HG03521 (cell line): ENCODE measurements around the gene SELENON.

Source experiments
- ATAC-seq: cut with Tn5 transposase; IDR thresholded peaks from one replicate; pipeline ENCODE4 v1.9.1; 2021; ENCODE audit warnings: mild to moderate bottlenecking, moderate library complexity; ENCODE audit not compliant: unreplicated experiment

Gene SELENON, protein sequence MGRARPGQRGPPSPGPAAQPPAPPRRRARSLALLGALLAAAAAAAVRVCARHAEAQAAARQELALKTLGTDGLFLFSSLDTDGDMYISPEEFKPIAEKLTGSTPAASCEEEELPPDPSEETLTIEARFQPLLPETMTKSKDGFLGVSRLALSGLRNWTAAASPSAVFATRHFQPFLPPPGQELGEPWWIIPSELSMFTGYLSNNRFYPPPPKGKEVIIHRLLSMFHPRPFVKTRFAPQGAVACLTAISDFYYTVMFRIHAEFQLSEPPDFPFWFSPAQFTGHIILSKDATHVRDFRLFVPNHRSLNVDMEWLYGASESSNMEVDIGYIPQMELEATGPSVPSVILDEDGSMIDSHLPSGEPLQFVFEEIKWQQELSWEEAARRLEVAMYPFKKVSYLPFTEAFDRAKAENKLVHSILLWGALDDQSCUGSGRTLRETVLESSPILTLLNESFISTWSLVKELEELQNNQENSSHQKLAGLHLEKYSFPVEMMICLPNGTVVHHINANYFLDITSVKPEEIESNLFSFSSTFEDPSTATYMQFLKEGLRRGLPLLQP

DNA sequence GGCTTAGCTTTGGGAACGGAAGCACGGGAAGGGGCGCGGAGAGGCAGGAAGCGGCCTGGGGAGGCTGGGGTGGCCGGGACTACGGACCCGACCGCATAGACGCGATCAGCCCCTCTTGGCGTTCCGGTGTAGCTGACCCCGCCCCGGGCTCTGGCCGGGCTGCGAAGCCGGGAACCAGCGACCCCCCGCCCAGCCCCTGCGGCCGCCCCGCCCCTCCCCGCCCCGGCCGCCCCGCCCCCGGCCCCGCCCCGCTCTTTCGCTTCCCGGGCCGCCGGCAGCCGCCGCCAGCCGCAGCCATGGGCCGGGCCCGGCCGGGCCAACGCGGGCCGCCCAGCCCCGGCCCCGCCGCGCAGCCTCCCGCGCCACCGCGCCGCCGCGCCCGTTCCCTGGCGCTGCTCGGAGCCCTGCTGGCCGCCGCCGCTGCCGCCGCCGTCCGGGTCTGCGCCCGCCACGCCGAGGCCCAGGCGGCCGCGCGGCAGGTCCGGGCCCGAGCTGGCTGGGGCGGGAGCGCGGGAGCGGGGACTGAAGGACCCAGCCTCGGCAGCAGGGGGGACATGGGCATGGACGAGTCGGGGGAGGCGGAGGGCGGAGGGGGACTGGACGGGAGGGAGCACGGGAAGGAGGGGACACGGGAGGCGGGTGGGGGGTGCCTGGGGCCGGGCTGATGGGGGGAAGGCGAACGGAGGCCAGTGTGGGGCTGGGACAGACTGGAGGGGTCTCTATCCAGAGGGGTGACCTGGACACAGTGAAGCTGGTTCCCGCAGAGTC, at the start of gene SELENON:
Gene SELENON (plus strand): TSS at position 259 of the 768 bp plus-strand sequence. CDS start 38 bp downstream, at position 297.
- ATAC-seq: no peak

DNA sequence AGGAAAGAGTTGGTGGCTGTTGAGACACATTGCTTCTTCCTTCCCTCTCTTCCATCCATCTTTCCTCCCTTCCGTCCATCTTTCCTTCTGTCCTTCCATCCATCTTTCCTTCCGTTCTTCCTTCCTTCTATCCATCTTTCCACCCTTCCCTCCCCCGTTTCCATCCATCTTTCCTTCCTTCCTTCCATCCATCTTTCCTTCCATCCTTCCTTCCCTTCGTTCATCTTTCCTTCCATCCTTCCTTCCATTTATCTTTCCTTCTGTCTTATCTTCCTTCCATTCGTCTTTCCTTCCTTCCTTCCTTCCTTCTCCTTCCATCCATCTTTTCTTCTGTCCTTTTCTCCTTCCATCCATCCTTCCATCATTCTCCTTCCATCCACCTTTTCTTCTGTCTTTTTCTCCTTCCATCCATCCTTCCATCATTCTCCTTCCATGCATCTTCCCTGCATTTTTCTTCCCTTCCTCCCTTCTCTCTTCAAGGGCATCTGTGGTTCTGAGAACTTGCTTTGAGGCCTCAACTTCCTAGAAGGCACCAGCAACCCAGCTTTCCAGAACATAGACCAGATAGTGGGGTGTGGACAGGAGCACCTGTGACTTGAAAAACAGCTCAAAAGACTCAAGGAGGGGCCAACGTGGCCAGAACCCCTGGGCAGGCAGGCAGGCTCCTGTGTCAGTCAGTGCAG, 48.9 kb upstream of the SELENON start:
- no peak for ATAC-seq

DNA sequence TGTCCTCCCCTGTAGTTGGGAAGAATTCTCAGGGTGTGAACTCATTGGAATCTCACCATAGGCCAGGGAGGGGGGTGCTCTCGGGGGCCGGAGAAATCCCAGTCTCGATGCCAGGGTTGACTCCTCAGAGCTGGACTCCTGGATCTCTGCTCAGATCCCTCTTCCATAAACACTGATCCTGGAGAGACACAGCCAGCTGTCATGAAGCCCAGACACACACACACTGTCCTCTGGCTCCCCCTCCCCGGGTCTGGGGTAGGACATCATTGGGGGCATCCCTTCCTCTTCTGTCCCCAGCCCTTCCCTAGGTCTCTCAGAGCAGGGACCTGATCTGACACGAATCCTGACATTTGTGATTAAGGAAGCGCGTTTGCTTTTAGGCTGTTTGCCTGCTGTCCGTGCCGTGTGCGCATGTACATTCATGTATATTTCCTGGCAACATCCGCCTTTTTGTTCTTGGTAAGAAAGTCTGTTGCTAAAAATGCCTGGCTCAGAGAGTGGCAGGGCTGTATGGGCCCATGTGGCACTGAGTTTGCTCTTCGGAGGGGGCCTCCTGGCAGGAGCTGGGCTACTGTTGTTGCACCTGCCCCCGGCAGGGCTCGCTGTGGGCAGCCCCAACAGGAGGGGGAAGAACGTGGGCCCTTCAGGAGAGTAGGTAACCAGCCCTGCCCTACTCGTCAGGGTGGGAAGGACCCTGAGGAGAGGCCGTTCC, 45.4 kb upstream of the SELENON start:
- no peak for ATAC-seq

DNA sequence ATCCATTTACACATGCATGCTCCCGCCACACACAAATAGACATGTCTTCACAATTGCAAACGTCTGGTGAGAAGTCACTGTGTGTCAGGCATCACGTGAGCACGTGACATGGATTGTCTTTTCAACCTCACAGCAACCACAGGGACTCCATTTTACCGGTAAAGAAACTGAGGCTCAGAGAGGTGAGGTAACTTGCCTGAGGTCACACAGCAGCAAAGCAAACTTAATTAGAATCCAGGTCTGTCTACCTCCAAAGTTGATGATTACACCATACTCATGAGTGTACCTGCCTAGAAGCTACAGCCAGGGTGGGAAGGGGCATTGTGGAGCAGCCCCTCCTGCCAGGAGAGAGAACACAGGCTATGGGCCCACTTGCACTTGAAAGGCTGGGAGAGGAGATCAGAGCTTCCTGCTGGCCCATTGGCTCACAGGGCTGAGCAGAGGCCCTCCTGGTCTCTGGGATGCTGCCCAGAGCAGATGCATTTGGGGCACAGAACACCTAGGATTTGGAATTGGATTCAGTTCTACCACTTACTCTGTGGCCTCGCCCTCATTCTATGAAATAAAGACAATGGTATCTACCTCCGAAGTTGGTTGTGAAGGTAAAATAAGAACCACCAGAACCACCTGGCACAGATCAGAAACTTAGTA, 44.4 kb upstream of the SELENON start:
- ATAC-seq: no peak

DNA sequence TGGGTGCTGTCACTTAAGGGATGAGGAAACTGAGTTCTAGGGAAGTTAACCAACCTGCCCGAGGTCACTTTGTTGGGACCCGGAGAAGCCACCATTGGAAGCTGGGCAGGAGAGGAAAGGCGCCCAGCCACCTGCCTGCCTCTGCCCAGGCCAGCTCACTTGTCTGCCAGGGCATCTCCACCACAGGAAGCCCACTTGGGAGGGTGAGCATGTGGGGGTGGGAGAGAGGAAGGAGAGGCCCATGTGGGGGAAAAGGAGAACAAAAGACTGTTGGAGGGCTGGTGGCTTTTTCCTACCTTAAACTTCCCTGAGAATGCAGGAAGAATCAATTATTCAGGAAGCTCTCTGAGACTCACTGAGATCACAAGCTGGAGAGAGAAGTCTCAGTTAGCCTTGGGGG, 43.8 kb upstream of the SELENON start:
- no peak for ATAC-seq

DNA sequence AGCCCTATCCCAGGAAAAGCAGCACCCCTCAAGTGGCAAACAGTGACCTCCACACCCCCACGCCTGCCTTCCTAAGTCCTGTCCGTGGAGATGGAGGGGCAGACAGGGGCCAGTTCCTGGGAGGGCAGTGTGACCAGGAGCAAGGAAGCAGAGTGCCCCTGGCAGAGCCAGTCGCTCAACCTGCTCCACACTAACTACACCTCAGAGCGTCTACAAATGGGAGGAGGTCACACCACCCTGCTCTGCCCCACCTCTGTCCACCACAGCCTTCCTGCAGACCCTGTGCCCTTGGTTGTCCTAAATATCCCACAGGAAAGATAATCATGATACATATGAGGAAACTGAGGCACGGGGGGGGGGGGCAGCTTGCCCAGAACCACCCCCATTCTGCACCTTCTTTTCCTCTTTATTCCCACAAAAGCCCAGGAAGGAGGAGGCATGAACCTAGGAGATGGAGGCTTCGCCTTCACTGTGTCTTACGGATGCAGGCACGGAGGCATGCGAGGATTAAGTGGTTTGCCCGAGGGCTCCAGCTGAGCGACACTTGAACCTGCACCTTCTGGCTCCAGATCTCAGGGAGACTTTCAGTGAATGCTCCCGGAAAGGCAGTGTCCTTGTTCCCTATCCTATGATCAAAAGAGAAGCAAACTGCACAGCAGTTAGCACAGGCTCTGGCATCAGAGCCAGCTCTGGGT, 42.7 kb upstream of the SELENON start:
- no peak for ATAC-seq

DNA sequence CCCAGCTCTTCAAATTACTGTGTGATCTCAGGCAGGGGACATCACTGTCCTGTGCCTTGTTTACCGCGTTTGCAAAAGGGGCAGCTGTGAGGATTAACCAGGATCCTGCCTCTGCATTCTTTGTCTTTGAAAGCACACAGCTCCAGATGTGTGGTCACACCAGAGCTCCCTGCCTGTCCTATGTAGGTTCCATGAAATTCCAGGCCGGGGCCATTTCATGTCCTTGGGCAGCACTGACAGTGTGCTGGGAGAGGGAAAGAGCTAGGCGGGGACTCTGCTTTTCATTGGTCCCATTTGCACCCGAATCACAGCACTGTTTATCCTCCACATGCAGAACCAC, 42.2 kb upstream of the SELENON start:
- no peak for ATAC-seq

DNA sequence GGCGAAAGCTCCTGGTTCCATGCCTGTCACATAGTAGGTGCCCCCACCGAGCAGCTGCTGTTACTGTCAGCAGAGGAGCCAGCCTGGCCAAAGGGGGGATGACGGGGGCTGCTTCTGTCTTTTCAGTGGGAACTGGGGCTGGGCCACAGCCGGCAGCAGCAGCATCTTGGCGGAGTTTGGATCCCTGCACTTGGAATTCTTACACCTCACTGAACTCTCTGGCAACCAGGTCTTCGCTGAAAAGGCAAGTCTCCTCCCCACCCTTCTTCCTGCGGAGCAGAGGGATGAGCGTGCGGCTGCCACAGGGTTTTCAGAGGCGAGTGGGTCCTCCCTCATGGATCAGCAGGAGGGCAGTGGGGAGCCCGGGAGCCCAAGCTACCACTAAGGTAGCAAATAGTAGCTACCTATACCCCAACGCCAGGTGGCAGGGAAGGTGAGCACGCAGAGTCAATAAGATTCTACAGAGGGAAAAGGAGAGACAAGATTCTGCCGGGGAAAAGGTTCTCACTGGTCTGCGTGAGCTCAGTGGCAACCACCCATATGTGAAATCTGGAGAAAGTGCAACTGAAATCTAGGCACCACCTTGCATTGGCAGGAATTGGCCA, 41.4 kb upstream of the SELENON start:
- ATAC-seq: no peak

DNA sequence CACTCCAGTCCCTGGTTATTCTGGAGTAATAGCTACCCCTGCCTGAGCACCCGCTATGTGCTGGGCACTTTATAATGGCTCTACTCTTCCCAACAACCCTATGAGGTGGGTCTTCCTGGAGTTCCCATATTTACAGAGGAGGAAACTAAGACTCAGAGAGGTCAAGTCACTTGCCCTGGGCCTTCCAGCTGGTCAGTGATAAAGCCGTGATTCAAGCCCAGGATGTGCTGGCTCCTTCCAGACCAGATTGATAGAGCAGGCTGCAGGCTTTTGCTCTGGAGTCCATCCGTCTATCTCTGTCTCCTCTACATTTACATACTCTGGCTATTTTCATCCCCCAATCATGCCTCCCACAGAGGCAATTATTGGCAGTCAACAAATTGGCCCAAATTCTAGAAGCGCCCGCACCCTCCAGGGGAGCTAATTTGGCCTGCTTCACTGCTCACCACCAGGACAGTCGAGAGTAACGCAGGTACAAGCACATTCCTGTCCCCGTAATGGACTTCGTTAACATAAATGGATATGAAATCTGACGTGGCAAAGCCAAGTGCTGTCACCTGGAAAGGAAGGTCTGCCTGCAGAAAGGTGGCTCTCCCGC, 39.8 kb upstream of the SELENON start:
- ATAC-seq: no peak

DNA sequence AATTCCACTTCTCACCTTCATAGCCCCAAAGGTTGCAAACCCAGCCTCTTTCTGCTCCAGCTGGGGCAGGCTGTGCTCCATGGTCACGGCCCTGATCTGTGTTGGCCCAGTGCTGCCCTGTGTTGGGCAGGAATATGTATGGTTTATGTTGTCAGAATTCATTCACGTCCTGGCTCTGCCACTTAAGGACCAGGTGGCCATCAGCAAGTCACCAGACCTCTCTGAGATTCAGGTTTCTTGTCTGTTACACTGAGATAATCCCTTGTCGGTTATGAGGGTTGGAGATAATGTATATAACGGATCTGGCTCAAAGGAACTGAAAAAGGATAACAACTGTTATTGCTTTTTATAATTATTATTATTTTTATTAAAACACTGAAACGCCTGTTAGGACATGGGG, 39.1 kb upstream of the SELENON start:
- no peak for ATAC-seq

DNA sequence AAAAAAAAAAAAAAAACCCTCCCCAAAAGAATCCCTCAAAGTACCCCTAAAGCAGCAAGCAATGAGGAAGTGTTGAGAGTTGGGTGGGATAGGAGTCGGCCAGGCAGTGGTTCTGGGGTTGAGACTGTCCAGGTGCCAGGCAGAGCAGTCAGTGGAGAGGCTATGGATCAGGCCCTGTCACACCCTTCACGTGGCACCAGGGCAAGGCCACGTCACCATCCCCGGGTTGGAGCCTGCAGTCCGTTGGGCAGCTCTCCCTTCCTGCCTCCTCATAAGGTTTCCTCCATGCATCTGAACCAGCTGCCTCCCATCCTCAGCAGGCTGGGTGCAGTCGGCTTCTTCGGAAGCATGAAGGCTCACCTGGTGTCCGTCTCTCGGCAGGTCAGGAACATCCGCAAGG, 36.5 kb upstream of the SELENON start:
- no peak for ATAC-seq

DNA sequence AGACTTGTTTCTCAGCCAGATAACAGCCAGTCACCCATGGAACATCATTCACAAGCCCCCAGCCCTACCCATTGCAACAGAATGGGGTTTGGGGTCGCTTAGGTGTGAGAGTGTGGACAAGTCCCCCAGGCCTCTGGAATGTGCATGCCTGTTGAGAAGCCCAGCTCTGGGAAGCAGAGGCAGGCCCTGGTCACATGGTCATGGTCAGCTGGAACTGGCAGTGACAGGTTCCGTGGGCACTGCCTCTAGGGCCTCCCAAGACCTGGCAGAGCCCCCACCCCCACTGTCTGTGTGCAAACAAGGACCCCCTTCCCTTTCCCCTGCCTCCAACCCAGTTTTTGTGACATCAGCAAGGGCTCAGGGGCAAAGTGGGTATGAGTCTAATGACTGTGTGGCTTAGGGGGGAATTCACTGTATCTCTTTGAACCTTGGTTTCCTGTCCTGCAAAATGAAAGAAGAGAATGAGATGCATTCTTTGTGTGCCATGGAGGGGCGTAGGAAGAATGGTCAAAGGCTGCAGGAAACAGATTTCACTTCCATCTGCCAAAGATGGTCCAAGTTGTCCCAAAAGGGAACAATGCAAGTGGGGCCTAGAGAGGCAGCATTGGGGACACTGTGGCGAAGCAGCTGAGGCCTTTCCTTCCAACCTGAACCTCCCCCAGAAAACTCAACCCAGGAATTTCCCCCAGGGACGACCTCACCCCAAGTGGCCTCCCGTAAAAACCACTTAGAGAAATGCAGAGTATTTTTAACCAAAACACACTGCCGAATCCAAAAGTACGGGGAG, 34.7 kb upstream of the SELENON start:
- no peak for ATAC-seq

DNA sequence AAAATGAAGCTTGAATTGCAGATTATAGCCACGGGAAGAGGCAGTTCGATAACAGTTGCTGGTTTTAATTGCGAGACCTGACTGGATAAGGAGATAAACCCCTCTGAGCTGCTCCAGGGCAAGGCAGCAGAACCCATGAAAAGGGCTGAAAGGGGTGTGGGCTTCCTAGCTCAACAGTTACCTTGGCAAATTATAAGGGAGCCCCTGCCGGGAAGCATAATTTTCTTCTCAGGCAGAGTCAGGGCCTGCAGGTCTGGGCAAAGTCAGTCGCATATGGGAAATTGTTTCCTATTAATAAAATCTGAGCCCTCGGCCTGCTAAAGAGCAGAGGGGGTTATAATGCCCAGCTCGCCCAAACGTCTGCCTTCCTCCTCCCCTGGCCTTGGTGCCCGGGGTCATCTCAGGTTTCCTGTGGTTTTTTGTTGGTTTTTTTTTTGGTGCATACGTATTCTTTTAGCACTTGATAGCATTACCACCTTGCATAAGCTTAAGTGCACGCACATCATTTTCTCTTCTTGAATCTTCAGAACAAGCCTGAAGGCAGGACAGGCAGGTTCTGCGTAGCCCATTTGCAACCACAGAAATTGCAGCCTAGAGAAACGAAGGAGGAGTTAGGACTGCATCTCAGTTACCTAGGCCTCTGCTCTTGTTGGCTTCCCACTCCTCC, 33.9 kb upstream of the SELENON start:
- ATAC-seq: no peak

DNA sequence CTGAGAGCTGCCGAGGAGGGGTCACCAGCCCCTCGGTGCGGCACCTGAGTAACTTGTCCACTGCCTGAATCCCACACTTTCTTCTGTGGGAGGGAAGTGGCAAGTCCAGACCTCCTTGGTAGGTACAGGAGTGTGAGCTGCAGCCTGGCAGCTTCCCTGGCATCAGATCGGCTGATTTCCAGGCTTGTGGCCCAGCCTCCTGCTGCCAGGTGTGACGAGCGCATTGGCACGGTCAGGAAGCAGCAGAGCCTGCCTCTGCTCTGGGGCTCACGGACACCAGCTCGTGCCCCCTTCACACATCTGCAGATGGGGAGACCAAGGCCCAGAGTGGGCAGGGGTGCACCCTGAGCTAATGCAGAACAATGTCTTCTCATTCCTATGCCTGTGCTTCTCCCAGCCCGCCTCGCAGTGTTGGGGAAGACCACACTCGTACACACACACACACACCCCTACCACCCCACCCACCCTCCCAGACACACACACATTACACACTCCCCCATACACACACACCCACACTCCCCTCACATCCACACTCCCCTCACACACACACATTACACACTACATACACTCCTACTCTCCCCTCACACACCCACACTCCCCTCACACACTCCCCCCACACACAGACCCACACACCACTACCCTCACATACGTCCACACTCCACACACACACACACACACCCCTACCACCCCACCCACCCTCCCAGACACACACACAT, 33.1 kb upstream of the SELENON start:
- no peak for ATAC-seq

DNA sequence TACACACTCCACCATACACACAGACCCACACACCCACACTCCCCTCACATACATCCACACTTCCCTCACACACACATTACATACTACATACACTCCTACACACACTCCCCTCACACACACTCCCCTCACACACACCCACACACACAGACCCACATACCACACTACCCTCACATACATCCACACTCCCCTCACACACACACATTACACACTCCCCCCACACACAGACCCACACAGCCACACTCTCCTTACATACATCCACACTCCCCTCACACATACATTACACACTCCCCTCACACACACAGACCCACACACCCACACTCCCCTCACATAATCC, 32.6 kb upstream of the SELENON start:
- no peak for ATAC-seq

DNA sequence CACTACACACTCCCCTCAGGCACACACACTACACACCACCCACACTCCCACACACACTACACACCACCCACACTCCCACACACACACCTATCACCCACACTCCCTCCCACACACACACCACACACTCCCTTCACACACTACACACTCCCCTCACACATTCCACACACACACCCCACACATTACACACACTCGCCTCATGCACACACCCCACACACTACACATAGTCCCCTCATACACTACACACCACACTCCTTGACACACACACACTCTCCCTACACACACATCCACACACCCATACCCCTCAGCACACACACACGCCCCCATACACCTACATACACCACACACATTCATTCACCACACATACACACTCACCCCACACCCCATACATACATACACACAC, 31.0 kb upstream of the SELENON start:
- no peak for ATAC-seq
